Erythroblast (primary cell): ENCODE data around the gene METTL13.

ENCODE experiments used
- GATA1 ChIP-seq: IDR thresholded peaks from 2 replicates; pipeline ENCODE4 v1.6.1; 2011; ENCODE audit warnings: low read depth, mild to moderate bottlenecking, control low read depth, low read length, moderate library complexity
- POLR2A ChIP-seq: IDR thresholded peaks from 2 replicates; pipeline ENCODE4 v1.6.1; 2011; ENCODE audit warnings: mild to moderate bottlenecking, low read length

GRCh38 chr1:171786534-171786933 lies 5.1 kb downstream of the METTL13 start:
- TF ChIP-seq POLR2A (no peak), GATA1 (no peak)
